Upper lobe of left lung (tissue), 6 donors: ENCODE results near the gene PLEKHA1. TPM values are rescaled to one million over a fixed set of nuclear protein-coding genes. Genes with fewer than 3 reads are reported as not detected.

Experiments used
- ATAC-seq, 2 donors: fragments of 200-7000 bp; cut with Tn5 transposase; one replicate each; pipeline ENCODE4 v1.9.1; 2022; ENCODE audit warnings: mild to moderate bottlenecking in 2 of 2, moderate library complexity in 2 of 2; ENCODE audit not compliant: low FRiP score in 2 of 2
- DNase-seq, 2 donors: peaks; one replicate each; pipeline ENCODE4 v3.0.0-alpha.2; 2019 to 2020
- H3K27ac ChIP-seq, 4 donors: fragments of 200-600 bp; sonication (generic); one replicate each; pipeline ENCODE4 v1.5.1; 2016 to 2019
- H3K27me3 ChIP-seq, 4 donors: fragments of 200-600 bp; sonication (generic); one replicate each; pipeline ENCODE4 v1.5.1; 2017 to 2019
- H3K36me3 ChIP-seq, 4 donors: fragments of 200-600 bp; sonication (generic); one replicate each; pipeline ENCODE4 v1.5.1; 2016 to 2019
- H3K4me1 ChIP-seq, 4 donors: fragments of 200-600 bp; sonication (generic); one replicate each; pipeline ENCODE4 v1.5.1; 2018 to 2019
- H3K4me3 ChIP-seq, 4 donors: fragments of 200-600 bp; sonication (generic); one replicate each; pipeline ENCODE4 v1.5.1; 2017 to 2019; ENCODE audit warnings: mild to moderate bottlenecking in 2 of 4, moderate library complexity in 1 of 4
- H3K9me3 ChIP-seq, 4 donors: fragments of 200-600 bp; sonication (generic); one replicate each; pipeline ENCODE4 v1.5.1; 2018 to 2019
- CTCF ChIP-seq, 6 experiments: fragments of 450-650 bp in 4 of 6; fragments of 200-600 bp in 2 of 6; sonication (generic) in 2 of 6; IDR thresholded peaks; one replicate each; pipeline ENCODE4 v1.5.1; 2016 to 2019; ENCODE audit warnings: antibody characterized with exemption in 6 of 6
- EP300 ChIP-seq, 4 donors: sonication (generic); formaldehyde crosslinking; IDR thresholded peaks; one replicate each; pipeline ENCODE4 v1.5.1; 2017; ENCODE audit warnings: antibody characterized with exemption in 4 of 4, control low read depth in 2 of 4
- POLR2A ChIP-seq, 4 donors: fragments of 450-650 bp; IDR thresholded peaks; one replicate each; pipeline ENCODE4 v1.5.1; 2016 to 2017; ENCODE audit warnings: antibody characterized with exemption in 4 of 4, mild to moderate bottlenecking in 2 of 4
- POLR2AphosphoS5 ChIP-seq, 2 donors: sonication (generic); formaldehyde crosslinking; IDR thresholded peaks; one replicate each; pipeline ENCODE4 v1.5.1; 2017; ENCODE audit warnings: antibody characterized with exemption in 2 of 2
- WGBS, 2 donors: methylation state at CpG; one replicate each; pipeline ENCODE4 v1.1.5; 2017 to 2018; 5-methylcytosine and 5-hydroxymethylcytosine counted together
- total RNA-seq, 6 donors: library from RNA; depleted of rRNA in 4 of 6; stranded (reverse); fragments of >200 nt in 4 of 6; gene quantifications; one replicate each; pipeline versions ENCODE4 v1.1.0 to v1.2.1, GENCODE V29; 2016 to 2021
- donor health status: DM: no; HTN: no; CAD: no; lungs with moderate emphysema.
- donor health status: DM: no; HTN: yes; CAD: no; lungs with severe emphysema.

PLEKHA1 gene
- 10 to 100 TPM; 29.5 to 78.4 (median 43.7) TPM for total RNA-seq

GRCh38 chr10:122374237-122374858, at the start of gene PLEKHA1:
Gene PLEKHA1 (plus strand): TSS chr10:122374708. CDS start chr10:122393201, 18,493 bp downstream.
- TF ChIP-seq POLR2A (IDR thresholded peaks at IDR 0.05) (peak in 3 of 4 donors; percentile 64 to 87 (median 86)), CTCF (IDR thresholded peaks at IDR 0.05) (peak in 4 of 6 experiments; percentile 20 to 39 (median 30)), POLR2AphosphoS5 (IDR thresholded peaks at IDR 0.05) (peak in 1 of 2 donors; percentile 70), EP300 (IDR thresholded peaks at IDR 0.05) (no peak)
- WGBS, 2 donors: 3 to 8% methylated on average over 10 to 23 of the region's 71 CpGs
- H3K9me3 ChIP-seq: no peaks in the 10 kb centered on the region
- no peaks in the 10 kb centered on the region for H3K36me3 ChIP-seq
- ATAC-seq: peak; percentile 97 to 99
- no peaks in the 10 kb centered on the region for H3K27me3 ChIP-seq
- peak within 1 kb of the TSS; percentile 93 to 99 (median 96) for H3K27ac ChIP-seq
- DNase-seq: peak; percentile 96 to 99
- peaks cover 11 to 37% (median 30%) of the 10 kb centered on the region in 4 donors for H3K4me1 ChIP-seq
- peak within 1 kb of the TSS; percentile 75 to 94 (median 90) for H3K4me3 ChIP-seq

GRCh38 chr10:122325235-122325634, 49.3 kb upstream of the PLEKHA1 start:
- no peaks in the 10 kb centered on the region for H3K27me3 ChIP-seq
- no peak for TF ChIP-seq CTCF (IDR thresholded peaks at IDR 0.05)
- no peak for TF ChIP-seq EP300 (IDR thresholded peaks at IDR 0.05)
- TF ChIP-seq POLR2AphosphoS5 (IDR thresholded peaks at IDR 0.05): no peak
- no peak for TF ChIP-seq POLR2A (IDR thresholded peaks at IDR 0.05)
- no peak for ATAC-seq
- 86% methylated on average over 2 of the region's 2 CpGs for WGBS, 2 donors
- no peak overlapping the region for H3K4me3 ChIP-seq
- no peaks in the 10 kb centered on the region for H3K9me3 ChIP-seq
- no peak for DNase-seq
- no peaks in the 10 kb centered on the region for H3K4me1 ChIP-seq
- H3K27ac ChIP-seq: no peak overlapping the region
- H3K36me3 ChIP-seq: no peaks in the 10 kb centered on the region

DNA sequence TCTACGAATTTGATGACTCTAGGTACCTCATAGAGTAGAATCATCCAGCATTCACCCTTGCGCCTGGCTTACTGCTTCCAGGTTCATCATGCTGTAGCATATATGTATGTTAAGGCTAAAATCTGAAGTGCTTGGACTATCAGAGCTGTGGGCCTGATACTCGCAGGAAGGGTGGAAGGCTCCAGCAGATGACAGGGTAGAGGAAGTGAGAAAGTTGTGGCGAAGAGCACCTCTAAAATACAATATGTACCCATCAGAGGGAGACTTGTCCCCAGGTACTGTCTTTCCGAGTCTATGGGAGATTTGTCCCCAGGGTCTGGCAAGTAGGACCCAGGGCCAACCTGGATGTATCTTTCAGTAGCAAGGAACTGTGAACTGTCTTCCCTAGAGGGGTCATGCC, 48.1 kb upstream of the PLEKHA1 start:
- no peaks in the 10 kb centered on the region for H3K27me3 ChIP-seq
- WGBS, 2 donors: 80 to 87% methylated on average over 5 of the region's 5 CpGs
- H3K4me1 ChIP-seq: no peaks in the 10 kb centered on the region
- no peak overlapping the region for H3K4me3 ChIP-seq
- H3K36me3 ChIP-seq: no peaks in the 10 kb centered on the region
- H3K27ac ChIP-seq: no peak overlapping the region
- H3K9me3 ChIP-seq: no peaks in the 10 kb centered on the region
- DNase-seq (no peak), ATAC-seq (no peak)
- no peak for TF ChIP-seq CTCF (IDR thresholded peaks at IDR 0.05)
- no peak for TF ChIP-seq POLR2A (IDR thresholded peaks at IDR 0.05)
- no peak for TF ChIP-seq POLR2AphosphoS5 (IDR thresholded peaks at IDR 0.05)
- TF ChIP-seq EP300 (IDR thresholded peaks at IDR 0.05): no peak

DNA sequence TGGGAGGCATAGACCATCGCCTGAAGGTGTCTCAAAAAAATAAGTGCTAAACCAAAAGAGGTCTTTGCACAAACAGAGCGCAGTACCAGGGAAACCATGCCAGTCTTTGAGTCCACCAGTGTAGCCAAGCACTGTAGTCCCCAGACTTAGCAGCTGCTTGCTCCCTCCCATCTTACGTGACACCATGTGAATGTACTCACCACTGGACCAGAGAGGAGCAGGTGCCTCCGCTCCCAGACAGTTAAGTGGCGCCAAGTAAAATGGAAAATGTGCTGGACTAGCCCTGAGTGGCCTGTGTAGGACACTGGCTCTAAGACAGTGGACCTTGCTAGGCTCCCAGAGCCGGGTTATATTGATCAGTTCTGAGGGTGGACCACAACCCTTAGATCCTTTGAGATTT, 47.7 kb upstream of the PLEKHA1 start:
- ATAC-seq (no peak), DNase-seq (no peak)
- TF ChIP-seq CTCF (IDR thresholded peaks at IDR 0.05) (no peak), EP300 (IDR thresholded peaks at IDR 0.05) (no peak), POLR2A (IDR thresholded peaks at IDR 0.05) (no peak), POLR2AphosphoS5 (IDR thresholded peaks at IDR 0.05) (no peak)
- no peaks in the 10 kb centered on the region for H3K36me3 ChIP-seq
- 77 to 95% methylated on average over 5 to 6 of the region's 6 CpGs for WGBS, 2 donors
- H3K27me3 ChIP-seq: no peaks in the 10 kb centered on the region
- no peak overlapping the region for H3K4me3 ChIP-seq
- no peaks in the 10 kb centered on the region for H3K4me1 ChIP-seq
- H3K9me3 ChIP-seq: no peaks in the 10 kb centered on the region
- H3K27ac ChIP-seq: no peak overlapping the region
